Measurements from ENCODE around the gene MARVELD1. TPM values are rescaled to one million over a fixed set of nuclear protein-coding genes. Genes with fewer than 3 reads are reported as not detected.
A peak's percentile ranks its signal among the peaks of the same experiment; 100 is the strongest.

MARVELD1 gene
- total and polyA plus RNA-seq, 5 donors, result 10.6 to 27.8 (median 20.8) TPM

DNA sequence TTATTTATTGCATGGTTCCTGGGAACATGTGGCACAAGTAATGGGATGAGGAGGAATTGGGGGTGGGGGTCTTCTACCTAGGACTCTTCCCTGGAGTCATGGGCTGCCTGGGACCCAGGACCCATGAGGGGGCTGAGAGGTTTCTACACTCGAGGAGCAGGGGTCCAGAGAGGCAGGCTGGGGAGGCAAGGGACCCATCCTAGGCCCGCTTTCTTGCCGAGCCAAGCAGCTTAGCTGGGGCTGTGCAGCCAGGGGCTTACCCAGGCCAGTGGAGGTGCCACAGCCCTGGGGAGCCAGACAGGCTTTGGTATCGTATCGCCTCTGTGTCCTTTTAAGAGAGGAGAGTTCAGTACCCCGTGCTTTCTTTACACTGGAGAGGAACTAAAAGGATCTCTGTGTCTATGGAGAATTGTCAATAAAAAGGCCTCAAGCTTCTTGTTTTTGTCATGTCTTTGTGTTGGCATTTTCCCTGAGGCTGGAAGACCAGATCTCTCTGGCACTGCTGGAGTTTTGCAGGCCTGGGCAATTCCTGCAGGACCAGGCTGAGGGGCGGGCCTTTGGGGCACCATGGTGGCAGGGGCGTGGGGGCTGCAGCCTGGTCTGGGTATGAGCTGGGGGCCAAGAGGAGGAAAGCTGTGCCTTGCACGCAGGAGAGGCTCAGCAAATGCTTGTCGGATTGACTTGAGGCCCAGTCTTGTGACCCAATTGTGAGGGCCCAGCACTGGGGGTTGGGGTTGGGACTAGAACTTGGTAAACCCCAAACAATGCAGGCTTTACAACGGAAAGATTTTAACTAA is 47.1 kb downstream of the MARVELD1 start:
- 90% methylated on average over 11 of the region's 11 CpGs for WGBS
- Histone ChIP-seq H3K9me3 (ENCODE audit: control insufficient read depth, low read length) (no peaks in the 10 kb centered on the region), H3K27ac (ENCODE audit: low read length) (no peak overlapping the region), H3K4me1 (ENCODE audit: control insufficient read depth, insufficient read depth, low read length) (no peaks in the 10 kb centered on the region), H3K4me3 (ENCODE audit: low read length) (no peak overlapping the region), H3K27me3 (ENCODE audit: control insufficient read depth, insufficient read depth) (no peaks in the 10 kb centered on the region)
- intact Hi-C loops (cut with DNase I), result loop anchor here in 2 of 4 donors (2.0 to 10.0 kb wide), 3 partner anchors 108 to 284 kb away; no protein-coding TSS in a partner anchor
- ATAC-seq (no peak), DNase-seq (no peak)

DNA sequence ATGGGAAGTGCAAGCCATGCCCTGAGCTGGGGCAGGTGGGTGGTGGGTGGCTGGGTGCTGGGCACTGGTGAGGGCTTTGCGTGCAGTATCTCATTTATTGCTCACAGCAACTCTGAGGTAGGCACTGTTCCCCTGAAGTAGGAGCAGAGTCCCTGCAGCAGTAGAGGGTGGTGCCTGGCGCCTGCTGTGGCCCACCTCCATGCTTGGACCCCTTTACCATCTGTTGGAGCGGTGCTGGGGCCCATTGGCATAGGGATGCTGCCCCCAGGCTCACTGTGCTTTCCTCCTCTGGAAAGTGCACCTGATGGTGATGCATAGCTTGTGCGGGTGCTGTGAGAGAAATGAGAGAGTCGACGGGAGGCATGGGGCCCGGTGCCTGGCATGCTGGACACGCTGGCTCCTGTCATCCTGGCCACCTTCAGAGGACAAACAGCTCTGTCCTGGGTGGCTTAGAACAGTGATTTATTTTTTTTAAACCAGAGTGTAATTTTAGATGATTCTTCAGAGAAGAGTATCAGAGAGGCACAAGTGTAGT is 47.9 kb downstream of the MARVELD1 start:
- Histone ChIP-seq H3K4me3 (ENCODE audit: low read length) (no peak overlapping the region), H3K4me1 (ENCODE audit: control insufficient read depth, insufficient read depth, low read length) (no peaks in the 10 kb centered on the region), H3K9me3 (ENCODE audit: control insufficient read depth, low read length) (no peaks in the 10 kb centered on the region), H3K27me3 (ENCODE audit: control insufficient read depth, insufficient read depth) (no peaks in the 10 kb centered on the region), H3K27ac (ENCODE audit: low read length) (peak overlapping the region; percentile 8)
- ATAC-seq, result peak in 1 of 2 donors; percentile 12
- WGBS, result 90% methylated on average over 8 of the region's 8 CpGs
- intact Hi-C loops (cut with DNase I), result loop anchor here in 2 of 4 donors (2.0 to 10.0 kb wide), 3 partner anchors 107 to 283 kb away; no protein-coding TSS in a partner anchor
- DNase-seq, result no peak

DNA sequence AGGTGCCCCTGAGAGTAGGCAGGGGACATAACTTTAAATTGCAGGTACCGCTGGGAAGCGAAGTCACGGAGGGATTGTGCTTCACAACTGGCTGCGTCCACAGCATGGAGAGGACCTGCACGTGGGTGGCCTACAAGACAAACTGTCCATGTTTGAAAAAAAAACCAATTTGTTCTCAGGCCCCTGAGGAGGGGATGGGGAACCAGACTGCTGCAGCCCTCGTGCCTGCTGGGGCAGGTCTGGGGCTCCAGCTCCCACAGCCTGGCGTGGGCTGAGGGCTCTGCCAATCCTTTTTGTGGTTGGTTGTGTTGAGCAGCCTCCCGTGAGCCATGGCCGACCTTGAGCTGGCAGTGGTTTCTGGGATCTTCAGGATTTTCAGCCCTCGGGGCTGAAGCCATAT is 48.5 kb downstream of the MARVELD1 start:
- DNase-seq (no peak), ATAC-seq (no peak)
- WGBS, result 89% methylated on average over 10 of the region's 10 CpGs
- Histone ChIP-seq H3K4me3 (ENCODE audit: low read length) (no peak overlapping the region), H3K9me3 (ENCODE audit: control insufficient read depth, low read length) (no peaks in the 10 kb centered on the region), H3K4me1 (ENCODE audit: control insufficient read depth, insufficient read depth, low read length) (no peaks in the 10 kb centered on the region), H3K27me3 (ENCODE audit: control insufficient read depth, insufficient read depth) (no peaks in the 10 kb centered on the region), H3K27ac (ENCODE audit: low read length) (peak overlapping the region; percentile 42)
- intact Hi-C loops (cut with DNase I), result loop anchor here in 1 of 4 donors (5.0 to 10.0 kb wide), 2 partner anchors 110 to 283 kb away; no protein-coding TSS in a partner anchor

DNA sequence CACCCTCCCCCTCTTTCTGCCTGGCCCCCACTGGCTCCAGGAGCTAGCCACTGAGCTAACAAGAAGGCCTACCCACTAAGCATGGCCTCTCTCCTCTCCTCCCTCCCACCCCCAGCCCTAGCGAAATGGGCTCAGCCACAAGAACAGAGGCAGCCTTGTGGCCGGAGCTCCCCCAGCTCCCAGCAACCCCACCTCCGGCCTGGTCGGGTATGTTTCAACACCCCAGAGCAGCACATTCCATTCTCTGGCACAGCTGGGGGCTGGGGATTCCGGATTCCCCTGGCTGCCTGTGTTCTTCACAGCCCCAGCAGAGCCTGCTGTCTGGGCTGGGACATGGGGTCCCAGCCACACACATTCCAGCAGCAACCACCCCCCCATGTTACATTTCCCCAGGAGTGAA is 49.3 kb downstream of the MARVELD1 start:
- no peaks in the 10 kb centered on the region for H3K27me3 ChIP-seq (ENCODE audit: control insufficient read depth, insufficient read depth)
- intact Hi-C loops (cut with DNase I), result loop anchor here in 1 of 4 donors (5.0 to 10.0 kb wide), 2 partner anchors 109 to 282 kb away; no protein-coding TSS in a partner anchor

DNA sequence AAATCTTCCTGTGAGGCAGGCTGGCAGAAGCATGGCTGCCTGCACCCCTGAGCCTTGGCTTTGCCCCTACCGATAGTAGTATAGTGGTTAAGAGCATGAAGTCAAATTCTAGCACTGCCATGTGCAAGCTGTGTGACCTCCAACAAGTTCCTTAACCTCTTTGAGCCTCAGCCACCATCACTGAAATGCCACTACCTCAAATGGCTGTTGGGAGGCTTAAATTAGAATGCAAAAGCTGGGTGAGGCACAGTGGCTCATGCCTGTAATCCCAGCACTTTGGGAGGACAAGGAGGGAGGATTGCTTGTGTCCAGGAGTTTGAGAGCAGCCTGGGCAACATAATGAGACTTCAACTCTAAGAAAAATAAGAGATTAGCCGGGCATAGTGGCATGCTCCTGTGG is 49.9 kb downstream of the MARVELD1 start:
- Histone ChIP-seq H3K27ac (ENCODE audit: low read length) (peak overlapping the region; percentile 42), H3K4me1 (ENCODE audit: control insufficient read depth, insufficient read depth, low read length) (no peaks in the 10 kb centered on the region), H3K4me3 (ENCODE audit: low read length) (no peak overlapping the region), H3K27me3 (ENCODE audit: control insufficient read depth, insufficient read depth) (no peaks in the 10 kb centered on the region), H3K9me3 (ENCODE audit: control insufficient read depth, low read length) (no peaks in the 10 kb centered on the region)
- ATAC-seq (no peak), DNase-seq (no peak)
- intact Hi-C loops (cut with DNase I), result loop anchor here in 1 of 4 donors (5.0 to 10.0 kb wide), 2 partner anchors 109 to 281 kb away; no protein-coding TSS in a partner anchor
- WGBS, result 73% methylated on average over 2 of the region's 2 CpGs

More for the DNA sequence above, 49.3 kb downstream of the MARVELD1 start:
- WGBS, result 58% methylated on average over 5 of the region's 5 CpGs
- no peaks in the 10 kb centered on the region for H3K9me3 ChIP-seq (ENCODE audit: control insufficient read depth, low read length)
- H3K4me3 ChIP-seq (ENCODE audit: low read length), result no peak overlapping the region
- peak overlapping the region; percentile 42 for H3K27ac ChIP-seq (ENCODE audit: low read length)
- DNase-seq (peak; percentile 46 to 81 (median 73)), ATAC-seq (peak; percentile 63 to 73)
- no peaks in the 10 kb centered on the region for H3K4me1 ChIP-seq (ENCODE audit: control insufficient read depth, insufficient read depth, low read length)

DNA sequence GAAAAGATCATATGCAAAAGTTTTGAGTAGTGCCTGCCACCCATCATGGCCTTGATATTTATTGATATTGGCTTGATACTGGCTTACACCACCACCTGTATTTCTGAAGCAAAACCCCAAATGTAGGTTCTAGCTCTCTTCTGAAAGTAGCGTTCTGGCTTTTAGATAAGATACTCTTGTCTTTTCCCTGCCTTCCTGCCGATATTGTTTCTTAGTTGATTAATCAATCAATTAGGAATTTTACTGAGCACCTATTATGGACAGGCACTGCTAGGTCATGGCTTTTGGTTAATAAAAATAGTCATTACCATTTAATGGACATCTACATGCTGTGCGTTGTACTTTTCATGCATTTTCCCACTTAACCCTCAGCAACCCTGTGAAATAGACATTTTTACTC is 50.4 kb downstream of the MARVELD1 start:
- intact Hi-C loops (cut with DNase I), result loop anchor here in 1 of 4 donors (5.0 to 10.0 kb wide), 2 partner anchors 108 to 281 kb away; no protein-coding TSS in a partner anchor
- Histone ChIP-seq H3K27ac (ENCODE audit: low read length) (no peak overlapping the region), H3K4me1 (ENCODE audit: control insufficient read depth, insufficient read depth, low read length) (no peaks in the 10 kb centered on the region), H3K9me3 (ENCODE audit: control insufficient read depth, low read length) (no peaks in the 10 kb centered on the region), H3K4me3 (ENCODE audit: low read length) (no peak overlapping the region), H3K27me3 (ENCODE audit: control insufficient read depth, insufficient read depth) (no peaks in the 10 kb centered on the region)
- DNase-seq (no peak), ATAC-seq (no peak)
- 90% methylated on average over 3 of the region's 3 CpGs for WGBS

DNA sequence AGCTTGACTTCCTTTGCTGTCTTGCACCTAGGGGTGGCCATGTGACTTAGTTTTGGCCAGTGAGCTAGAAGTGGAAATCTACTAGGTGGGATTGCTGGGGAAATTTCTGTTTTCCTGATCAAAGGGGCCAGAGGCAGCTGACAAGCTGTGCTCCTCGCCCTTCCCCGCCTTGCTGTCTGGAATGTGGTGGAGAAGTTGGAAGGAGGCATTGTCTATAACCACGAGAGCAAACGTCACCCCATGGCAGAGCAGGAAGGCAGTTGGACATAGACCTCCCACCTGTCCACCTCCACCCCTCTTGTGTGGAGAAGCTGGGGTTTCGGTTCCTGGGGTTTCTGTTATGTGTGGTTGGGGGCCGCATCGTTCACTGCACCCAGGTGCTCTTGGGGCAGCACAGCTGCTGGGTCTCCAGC is 51.0 kb downstream of the MARVELD1 start:
- Histone ChIP-seq H3K27ac (ENCODE audit: low read length) (no peak overlapping the region), H3K4me3 (ENCODE audit: low read length) (no peak overlapping the region), H3K27me3 (ENCODE audit: control insufficient read depth, insufficient read depth) (no peaks in the 10 kb centered on the region), H3K4me1 (ENCODE audit: control insufficient read depth, insufficient read depth, low read length) (no peaks in the 10 kb centered on the region), H3K9me3 (ENCODE audit: control insufficient read depth, low read length) (no peaks in the 10 kb centered on the region)
- ATAC-seq, result no peak
- no peak for DNase-seq
- intact Hi-C loops (cut with DNase I), result loop anchor here in 1 of 4 donors (5.0 to 10.0 kb wide), 2 partner anchors 108 to 280 kb away; no protein-coding TSS in a partner anchor
- 76% methylated on average over 7 of the region's 7 CpGs for WGBS

DNA sequence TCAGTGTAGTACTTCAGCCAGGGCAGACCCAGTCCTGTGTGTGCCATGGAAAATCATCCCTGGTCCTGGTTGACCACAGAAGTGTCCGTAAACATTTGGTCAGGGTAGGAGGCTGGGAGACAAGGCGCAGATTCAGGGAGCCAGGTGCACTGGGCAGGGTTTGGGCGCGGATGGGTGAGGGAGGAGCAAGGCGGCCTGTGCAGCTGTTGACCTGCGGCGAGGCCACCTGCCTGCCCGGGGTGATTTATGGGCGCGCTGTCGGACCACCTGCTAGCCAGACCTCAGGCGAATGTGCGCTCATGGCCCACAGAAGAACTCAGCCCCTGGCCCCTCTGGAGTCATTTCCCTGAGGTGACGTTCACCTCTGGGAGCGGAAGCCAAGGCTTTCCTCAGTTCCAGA is 51.7 kb downstream of the MARVELD1 start:
- Histone ChIP-seq H3K27me3 (ENCODE audit: control insufficient read depth, insufficient read depth) (no peaks in the 10 kb centered on the region), H3K27ac (ENCODE audit: low read length) (no peak overlapping the region), H3K9me3 (ENCODE audit: control insufficient read depth, low read length) (no peaks in the 10 kb centered on the region), H3K4me3 (ENCODE audit: low read length) (no peak overlapping the region), H3K4me1 (ENCODE audit: control insufficient read depth, insufficient read depth, low read length) (no peaks in the 10 kb centered on the region)
- intact Hi-C loops (cut with DNase I), result loop anchor here in 1 of 4 donors (10.0 kb wide), 1 partner anchor 280 kb away; no protein-coding TSS in a partner anchor
- 97% methylated on average over 15 of the region's 15 CpGs for WGBS
- ATAC-seq (no peak), DNase-seq (no peak)

DNA sequence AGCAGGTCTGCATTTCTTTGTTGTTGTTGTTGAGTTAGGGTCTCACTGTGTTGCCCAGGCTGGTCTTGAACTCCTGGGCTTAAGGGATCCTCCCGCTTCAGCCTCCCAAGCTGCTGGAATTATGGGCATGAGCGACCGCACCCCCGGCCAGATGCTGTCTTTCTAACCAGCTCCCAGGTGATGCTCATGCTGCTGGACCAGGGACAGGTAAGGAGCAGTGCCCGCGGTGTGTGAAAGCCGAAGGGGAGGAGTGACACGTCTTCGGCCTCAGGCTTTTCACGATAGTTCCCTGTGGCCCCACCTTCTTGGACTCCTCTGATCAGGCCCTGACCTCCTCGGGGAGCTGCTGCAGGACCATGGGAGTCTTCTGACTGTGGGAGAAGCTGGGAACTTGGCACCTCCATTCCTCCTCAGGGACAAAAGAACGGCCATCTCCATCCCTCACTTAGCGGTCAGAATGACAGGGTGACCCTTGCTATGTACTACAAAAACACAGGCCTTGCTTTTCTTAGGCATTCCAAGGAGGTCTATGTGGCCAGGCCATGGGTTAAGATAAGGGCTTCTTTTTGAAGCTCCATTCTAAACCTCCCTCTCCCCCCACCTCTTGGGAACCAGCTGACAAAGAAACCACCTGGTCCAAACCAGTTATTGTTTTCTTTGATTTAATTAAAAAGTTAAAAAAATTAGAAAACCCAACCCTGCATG is 52.7 kb downstream of the MARVELD1 start:
- ATAC-seq (no peak), DNase-seq (no peak)
- Histone ChIP-seq H3K27me3 (ENCODE audit: control insufficient read depth, insufficient read depth) (no peaks in the 10 kb centered on the region), H3K9me3 (ENCODE audit: control insufficient read depth, low read length) (no peaks in the 10 kb centered on the region), H3K4me1 (ENCODE audit: control insufficient read depth, insufficient read depth, low read length) (no peaks in the 10 kb centered on the region), H3K27ac (ENCODE audit: low read length) (no peak overlapping the region), H3K4me3 (ENCODE audit: low read length) (no peak overlapping the region)
- intact Hi-C loops (cut with DNase I), result loop anchor here in 1 of 4 donors (10.0 kb wide), 1 partner anchor 279 kb away; no protein-coding TSS in a partner anchor
- 85% methylated on average over 13 of the region's 13 CpGs for WGBS

DNA sequence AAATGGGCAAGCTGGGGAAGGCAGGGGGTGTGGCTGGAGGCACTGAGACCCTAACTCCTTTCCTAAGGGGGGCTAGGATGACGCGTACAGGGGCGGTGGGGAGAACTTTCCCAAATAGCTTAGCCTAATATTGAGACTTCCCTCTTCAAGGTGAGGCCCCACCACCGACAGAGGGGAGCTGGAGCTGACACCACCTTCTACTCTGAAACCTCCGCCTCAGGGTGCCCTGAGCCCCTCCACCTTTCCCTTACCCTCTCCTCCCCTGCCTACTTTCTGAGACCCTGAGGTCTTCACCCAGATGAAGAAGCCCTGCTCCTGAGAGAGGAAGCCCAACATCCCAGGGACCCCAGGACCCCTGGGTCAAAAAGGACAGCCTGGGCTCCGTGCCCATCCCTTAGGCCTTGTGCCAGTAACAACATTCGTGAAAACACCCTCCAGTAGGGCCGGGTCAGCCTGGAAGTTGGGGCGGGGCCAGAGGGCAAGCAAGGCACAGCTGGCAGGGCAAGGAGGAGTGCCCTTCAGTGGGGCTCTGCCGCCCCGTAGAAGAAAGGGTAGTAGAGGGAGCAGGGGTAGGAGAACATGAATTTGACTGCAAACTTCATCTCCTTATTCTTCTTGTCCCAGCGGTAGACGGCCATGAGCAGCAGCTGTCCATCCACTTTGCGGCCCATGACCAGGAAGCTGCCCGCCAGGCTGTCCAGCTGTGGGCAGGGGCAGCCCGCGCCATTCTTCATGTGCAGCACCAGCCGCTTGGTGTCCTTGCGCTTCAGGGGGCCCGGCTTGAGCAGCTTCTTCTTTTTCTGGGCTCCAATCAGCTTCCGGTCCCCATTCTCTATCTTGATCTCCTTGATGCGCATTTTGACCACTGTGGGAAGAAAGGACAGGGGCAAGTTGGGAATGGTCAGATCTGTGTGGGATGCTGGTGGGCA is 53.7 kb downstream of the MARVELD1 start:
- Histone ChIP-seq H3K27me3 (ENCODE audit: control insufficient read depth, insufficient read depth) (no peaks in the 10 kb centered on the region), H3K9me3 (ENCODE audit: control insufficient read depth, low read length) (no peaks in the 10 kb centered on the region), H3K4me1 (ENCODE audit: control insufficient read depth, insufficient read depth, low read length) (no peaks in the 10 kb centered on the region), H3K27ac (ENCODE audit: low read length) (no peak overlapping the region), H3K4me3 (ENCODE audit: low read length) (no peak overlapping the region)
- 84% methylated on average over 22 of the region's 22 CpGs for WGBS
- ATAC-seq (no peak), DNase-seq (peak in 1 of 3 donors; percentile 58)
- intact Hi-C loops (cut with DNase I), result loop anchor here in 1 of 4 donors (10.0 kb wide), 1 partner anchor 278 kb away; no protein-coding TSS in a partner anchor

All from right cardiac atrium (tissue), 5 donors.